Measurements from ENCODE around the gene SETBP1.

The SETBP1 gene

DNA sequence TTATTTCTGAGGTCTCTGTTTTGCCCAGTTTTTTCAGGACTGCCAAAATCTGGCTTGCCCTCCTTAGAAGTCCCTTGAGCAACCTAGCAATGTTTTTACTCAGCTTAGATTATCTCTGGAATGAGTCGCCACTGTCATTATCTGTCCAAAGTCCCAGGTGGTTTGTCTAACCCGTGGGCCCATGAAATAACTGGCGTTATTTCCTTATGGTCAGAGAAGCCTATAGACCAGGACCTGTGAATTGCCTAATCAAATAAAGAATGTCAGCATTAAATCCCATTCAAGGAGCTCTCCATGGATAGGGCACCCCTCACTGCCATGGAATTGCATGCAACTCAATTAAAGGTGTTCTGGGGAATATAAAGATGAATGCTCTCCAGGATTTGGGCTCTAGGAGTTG lies 373.9 kb downstream of the SETBP1 start:
- DNase-seq, result no peak

DNA sequence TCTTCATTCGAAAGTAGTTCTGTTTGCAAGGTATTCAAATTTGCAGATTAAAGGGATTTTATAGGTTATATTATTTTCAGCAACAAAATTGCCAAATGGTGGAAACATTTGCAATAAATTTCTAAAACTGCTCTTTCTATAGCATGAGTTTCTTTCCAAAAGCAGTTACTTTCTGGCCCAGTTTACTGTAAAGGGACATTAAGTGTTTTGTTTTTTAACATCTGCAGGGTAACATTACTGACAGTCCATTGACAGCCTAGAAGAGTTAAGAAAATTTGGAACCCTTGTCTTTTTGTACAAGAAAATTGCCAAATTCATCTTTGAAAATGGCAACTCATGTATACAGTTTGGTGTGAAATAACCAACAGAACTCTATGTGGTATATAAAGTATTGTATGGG lies 375.1 kb downstream of the SETBP1 start:
- no peak for DNase-seq

DNA sequence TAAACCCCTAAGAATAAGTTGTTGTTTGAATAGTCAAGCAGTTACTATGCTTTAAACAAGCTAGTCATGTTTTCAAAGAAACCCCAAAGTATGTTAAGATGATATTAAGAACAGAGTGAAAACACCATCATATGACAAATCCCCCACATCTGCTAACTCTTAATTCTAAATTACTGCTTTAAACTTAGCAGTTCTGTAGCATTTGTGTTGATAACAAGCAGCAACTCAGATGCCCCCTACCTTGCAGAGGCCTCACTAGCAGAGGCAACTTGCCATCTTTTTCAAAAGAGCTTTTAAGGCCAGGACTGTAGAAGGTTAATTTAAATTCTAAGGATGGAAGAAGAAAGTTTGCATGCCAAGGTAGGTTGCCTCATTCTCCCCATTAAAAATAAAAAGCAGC lies 376.2 kb downstream of the SETBP1 start:
- no peak for DNase-seq

DNA sequence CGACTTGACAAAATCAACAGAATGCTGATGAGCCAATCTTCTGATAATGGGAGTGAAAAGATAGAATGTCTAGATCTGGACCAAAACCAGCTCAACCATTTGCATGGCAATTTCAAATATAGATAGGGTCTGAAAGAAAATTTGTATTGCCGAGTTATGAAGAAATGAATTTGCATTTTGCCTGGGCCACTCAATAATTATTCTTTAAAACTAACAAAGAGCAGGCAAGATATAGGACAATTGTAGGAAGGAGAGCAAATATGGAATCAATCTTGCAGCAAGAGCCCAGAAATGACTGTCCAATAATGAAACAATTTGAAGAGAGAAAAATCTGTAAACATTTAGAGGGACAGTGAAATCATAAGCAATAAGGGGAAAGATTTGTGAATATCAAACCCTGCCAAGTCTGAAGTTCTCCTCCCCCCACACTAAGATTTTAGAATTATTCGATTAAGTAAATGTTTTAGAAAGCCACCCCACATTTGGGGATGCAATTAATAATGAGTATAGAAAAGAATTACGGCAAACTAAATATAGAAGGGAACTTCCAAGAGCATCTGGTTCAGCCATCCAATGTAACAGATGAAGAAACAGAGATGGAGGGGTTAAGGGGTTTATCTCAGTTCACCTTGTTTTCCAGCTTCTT lies 377.4 kb downstream of the SETBP1 start:
- DNase-seq, result no peak

DNA sequence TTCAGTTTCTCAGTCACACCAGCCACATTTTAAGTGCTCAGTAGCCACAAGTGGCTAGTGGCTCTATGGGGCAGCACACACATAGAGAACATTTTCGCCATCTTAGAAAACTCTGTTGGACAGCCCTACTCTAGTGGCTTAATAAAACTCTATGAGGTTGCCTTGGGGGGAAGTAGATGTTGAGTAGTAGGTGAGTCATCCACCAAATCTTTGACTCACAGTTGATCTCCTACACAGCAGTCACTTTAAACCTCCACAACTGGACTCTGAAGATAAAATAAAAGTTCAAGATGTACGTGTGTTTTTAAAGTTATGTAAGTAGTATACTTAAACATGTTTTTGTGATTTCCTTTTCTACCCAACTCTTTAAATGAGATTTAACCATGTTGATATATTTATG lies 379.0 kb downstream of the SETBP1 start:
- no peak for DNase-seq

DNA sequence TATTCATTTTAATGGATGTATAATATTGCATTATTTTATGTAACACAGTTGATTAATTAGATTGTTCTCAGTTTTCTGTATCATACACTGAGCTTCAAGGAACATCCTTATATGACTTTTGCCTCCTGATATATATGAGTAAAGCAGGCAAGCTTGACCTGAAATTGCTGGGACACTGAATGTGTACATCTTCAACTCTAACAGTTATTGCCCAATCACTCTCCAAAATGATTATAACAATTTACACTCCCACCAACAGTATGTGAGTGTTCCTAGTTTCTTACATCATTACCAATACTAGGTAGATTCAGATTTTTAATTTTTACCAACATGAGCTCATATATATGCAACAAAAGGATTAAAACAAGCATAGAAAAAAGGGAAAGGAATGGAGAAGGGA lies 379.4 kb downstream of the SETBP1 start:
- no peak for DNase-seq

DNA sequence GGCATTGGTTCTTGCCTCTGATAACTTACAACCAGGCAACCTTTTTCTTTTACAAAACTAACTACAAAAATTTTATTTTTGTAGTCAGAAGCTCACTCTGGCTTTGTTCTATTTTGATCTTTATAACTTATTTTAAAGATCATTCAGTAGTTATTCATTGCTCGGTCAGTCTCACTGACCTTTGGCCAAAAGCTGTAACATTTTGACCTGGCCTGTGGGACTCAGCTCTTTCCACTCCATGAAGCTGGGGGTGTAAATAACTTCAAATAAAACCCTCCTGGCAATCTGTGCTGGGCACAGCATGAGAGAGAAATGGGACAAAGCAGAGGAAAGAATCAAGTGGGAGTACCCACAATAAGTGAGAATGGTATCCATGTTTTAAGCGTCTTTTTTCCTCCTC lies 380.7 kb downstream of the SETBP1 start:
- no peak for DNase-seq

DNA sequence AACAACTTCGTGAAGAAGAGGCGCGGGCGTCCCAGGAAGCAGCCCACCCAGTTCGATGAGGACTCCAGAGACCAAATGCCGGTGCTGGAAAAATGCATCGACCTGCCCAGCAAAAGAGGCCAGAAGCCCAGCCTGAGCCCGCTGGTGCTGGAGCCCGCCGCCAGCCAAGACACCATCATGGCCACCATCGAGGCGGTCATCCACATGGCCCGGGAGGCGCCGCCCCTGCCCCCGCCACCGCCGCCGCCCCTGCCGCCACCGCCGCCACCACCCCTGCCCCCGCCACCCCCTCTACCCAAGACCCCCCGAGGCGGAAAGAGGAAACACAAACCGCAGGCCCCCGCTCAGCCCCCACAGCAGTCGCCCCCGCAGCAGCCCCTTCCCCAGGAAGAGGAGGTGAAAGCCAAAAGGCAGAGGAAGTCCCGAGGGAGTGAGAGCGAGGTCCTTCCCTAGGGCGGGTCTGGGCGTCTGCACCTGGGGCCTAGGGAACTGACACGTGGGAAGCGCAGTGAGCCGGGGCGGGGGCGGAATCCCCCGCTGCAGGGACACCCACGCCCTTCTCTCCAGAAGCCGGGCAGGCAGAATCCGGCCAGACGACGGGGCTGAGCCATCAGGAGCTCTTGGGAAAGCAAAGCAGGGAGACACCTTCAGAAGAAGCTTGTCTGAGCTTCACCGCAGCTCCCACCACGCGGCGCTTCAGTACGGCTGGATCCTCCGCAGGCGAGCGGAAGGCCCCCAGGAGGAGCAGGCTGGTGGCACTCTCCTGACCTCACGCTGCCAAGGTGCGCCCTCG lies 382.8 kb downstream of the SETBP1 start:
- no peak for DNase-seq

DNA sequence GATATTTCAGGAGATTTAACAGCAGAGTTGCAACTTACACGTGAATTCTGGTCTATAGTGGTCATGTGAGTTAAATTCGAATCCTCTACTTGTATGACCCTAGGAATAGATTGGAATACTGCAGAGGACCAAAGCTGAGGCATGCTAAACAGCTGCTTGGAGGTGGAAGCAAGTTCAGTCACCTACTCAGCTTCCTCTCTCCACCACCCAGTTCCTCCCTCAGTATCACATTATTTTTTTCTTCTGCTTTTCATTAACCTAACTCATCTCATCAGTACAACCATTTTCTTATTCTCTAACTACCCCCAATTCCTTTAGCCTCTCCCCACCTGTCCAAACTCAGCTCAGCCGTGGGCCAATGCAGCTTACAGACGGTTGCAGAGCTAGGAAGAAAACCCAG lies 385.5 kb downstream of the SETBP1 start:
- no peak for DNase-seq

DNA sequence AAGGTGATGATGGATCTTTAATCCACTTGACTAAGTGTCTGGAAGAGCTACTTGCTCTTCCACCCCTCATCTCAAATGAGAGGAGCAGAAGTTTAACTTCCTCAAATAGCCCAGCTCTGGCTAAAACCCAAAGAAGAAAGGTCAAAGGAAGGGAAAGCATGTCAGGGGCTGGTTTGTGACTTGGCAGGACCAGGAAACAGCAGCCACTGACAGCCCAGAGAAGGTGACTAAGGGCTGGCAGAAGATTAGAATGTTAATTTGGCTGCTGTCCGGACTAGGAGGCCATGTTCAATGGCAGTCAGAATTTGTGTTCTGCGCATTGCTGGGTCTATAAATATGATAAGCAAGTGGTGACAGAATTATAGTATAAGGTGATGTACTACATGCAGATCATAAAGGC lies 386.2 kb downstream of the SETBP1 start:
- no peak for DNase-seq

DNA sequence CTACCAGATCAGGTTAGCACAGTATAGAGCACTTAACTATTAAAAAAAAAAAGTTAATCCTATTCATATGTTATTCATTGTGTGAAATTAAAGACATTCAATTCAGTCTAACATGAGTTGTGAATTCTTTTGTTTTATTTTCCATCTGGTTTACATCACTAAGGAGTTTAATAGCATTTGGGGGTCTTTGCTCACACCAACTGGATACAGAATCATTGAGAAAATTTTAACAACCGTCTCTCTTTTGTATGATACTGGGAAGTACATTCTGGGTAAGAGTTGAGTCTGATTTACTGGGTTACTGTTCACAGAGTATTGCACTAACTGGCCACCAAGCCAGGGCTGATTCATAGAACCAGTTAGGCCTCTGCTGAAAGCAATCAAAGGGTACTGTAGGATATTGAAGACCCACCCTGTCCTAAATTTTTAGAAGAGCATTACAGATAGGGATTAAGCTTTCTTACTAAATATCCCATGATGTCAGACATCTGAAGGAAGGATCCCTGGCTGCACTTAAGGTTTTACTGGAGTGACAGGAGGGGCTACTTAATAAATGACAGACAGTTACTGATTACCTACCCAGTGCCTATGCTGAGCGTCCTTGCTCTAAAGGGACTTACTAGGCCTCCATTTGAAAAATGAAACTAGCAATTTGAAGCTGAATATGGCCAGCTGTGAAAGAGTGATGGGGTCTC lies 387.9 kb downstream of the SETBP1 start:
- no peak for DNase-seq

DNA sequence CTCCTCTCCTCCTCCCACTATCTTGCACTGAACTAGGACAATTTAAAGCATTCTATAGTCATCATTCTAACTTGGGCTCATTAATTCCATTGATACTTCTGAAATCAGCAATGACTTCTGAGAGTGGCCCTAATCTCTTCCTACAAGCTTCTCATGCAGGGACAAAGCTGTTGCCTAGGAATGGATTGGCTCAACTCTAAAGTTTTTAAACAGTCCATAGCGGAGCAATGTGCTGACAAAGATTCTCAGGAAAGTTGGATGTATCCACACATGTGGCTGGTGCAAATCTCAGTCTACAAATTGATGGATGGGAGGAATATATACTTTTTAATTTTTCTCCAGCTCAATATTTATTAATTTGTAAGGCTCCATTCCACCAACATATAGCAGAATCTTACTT lies 388.9 kb downstream of the SETBP1 start:
- DNase-seq, result no peak

DNA sequence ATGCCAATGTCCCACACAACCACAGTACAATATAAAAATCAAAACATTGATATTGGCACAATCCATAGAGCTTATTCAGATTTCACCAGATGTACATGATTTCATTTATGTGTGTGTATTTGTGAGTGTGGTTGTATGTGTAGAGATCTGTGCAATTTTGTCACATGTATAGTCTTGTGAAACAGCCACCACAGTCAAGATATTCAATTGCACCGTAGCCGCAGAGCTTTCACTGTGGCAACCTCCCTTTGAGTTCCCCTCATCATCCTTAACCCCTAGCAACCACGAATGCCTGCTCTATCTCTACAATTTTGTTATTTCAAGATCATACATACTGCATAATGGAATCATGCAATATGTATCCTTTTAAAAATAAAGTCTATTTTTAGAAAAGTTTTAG lies 391.3 kb downstream of the SETBP1 start:
- DNase-seq, result no peak

DNA sequence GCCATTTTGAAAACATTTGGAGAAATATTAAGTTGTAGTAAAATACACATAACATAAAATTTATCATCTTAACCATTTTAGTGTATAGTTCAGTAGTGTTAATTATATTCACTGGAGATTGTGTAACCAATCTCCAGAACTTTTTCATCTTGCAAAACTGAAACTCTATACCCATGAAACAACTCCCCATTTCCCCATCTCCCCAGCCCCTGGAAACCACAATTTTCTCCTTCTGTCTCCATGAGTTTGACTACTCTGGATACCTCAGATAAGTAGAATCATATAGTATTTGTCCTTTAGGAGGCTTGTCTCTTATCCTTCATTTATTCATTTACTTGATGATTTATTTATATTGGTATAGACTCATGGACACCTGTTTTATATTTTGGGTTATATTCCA lies 392.9 kb downstream of the SETBP1 start:
- no peak for DNase-seq

DNA sequence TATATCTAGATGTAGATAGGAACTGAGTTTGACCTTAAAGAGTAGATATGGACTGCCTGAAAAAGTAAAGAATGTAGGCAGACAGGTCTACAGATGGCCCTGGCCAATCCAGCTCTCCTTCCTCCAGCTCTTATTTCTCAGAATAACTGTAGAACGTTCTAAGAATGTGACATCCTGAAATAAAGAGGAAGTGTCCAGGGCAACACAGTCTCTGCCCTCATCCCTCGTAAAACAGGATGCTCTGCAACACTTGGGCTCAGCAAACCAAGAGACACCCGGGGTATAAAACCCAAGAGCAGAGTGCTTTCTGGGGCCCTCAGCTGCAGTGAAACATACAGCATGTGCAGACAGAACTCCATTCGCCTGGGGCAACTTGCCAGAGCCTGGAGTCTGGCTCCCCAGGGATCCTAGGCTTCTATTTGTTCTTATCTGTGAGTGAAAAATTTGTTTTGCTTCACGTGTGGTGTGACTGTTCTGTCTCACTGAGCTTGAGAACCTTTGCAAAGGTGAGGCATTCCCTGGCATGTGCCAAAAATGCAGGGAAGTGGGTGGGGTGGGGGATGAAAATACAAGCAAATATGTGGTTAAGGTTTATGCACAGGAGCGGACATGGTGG lies 401.0 kb downstream of the SETBP1 start:
- no peak for DNase-seq

DNA sequence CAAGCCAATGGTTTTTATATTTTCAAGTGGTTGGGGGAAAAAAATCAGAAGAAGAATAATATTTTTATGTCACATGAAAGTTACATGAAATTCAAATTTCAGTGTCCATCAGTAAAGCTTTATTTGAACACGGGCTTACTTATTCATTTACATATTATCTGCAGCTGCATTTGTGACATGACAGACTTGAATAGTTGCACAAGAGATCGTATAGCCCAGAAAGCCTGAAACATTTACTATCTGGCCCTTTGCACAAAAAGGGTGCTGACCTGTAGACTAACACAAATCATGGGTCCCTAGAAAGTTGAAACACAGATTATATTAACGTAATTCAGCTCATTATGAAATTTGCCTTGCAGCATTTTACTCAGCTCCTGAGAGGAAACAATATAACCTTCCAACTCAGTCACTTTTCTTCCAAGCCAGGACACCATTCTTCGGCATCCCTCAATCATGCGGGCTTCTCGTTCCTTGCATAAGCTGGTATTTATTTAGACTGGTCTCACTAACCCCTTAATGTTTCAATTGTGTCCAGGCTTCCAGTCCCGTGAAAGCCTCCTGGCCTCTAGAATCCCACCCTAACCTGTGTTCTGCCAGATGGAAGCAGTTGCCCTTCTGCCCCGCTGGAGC lies 402.7 kb downstream of the SETBP1 start:
- no peak for DNase-seq

DNA sequence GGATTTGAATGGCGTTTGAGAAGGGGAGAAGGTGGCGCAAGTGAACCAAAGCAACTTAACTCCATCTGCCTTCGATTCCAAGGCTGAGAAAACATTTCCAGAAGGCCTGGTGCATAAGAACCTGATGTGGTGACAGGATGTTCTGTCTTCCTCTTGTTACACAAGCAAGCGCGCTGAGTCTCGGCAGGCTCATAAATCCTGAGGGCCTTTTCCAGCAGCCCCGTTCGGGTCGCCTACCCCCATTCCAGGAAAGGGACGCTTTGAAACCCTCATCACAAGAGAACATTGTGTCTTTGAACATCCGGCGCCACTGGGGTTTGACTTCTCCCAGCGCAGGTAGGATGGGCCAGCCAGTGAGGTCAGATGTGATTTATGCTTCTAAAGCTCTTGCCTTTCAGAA lies 403.5 kb downstream of the SETBP1 start:
- DNase-seq, result no peak

DNA sequence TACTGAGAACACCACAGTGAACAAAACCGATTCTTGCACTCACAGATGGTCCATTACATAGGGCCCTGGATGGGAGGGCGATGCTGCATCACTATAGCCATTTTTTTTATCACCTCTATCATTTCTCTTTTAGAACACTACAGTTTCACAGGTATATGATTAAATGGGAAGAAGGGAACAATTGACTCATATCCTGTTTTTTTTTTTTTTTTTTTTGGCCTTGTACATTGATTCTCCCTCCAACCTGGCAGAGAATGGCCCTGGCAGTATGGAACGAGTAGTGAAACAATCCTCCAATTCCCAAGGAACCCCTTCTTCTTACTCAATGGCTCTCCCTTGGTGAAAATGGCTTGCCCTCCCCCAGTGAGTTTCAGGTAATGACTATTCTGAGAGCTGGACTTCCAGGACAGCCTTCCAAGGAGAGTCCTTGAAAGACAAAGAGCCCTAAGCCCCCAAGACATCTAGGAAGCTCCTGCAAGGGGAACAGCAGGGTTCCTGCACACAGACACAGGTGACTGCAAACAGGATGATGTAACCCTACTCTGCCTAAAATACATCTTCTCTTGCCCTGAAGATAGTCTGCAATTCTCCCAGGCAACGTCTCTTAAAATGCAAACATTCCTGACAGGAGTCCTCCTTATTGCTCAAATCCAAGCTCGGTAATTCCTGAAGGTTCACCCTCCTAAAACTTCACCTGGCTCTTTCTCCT lies 405.4 kb downstream of the SETBP1 start:
- no peak for DNase-seq

DNA sequence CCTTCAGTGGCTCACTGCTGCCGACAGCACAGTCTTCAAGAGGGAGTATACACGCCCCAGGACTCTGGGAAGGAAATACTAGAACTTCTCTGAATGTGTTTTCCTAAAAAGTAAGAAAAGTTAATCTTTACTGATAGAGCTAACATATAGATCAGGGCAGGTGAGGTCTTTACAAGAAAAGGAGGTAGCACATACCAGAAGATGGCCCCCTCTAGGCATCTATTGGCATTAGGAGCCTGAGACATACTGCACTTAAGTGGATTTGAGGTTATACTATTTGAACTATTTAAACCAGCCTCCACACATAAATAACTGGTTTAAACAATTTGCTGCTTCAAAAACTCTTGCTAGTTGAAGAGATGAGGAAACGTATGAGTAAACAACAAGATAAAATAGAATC lies 406.1 kb downstream of the SETBP1 start:
- no peak for DNase-seq

DNA sequence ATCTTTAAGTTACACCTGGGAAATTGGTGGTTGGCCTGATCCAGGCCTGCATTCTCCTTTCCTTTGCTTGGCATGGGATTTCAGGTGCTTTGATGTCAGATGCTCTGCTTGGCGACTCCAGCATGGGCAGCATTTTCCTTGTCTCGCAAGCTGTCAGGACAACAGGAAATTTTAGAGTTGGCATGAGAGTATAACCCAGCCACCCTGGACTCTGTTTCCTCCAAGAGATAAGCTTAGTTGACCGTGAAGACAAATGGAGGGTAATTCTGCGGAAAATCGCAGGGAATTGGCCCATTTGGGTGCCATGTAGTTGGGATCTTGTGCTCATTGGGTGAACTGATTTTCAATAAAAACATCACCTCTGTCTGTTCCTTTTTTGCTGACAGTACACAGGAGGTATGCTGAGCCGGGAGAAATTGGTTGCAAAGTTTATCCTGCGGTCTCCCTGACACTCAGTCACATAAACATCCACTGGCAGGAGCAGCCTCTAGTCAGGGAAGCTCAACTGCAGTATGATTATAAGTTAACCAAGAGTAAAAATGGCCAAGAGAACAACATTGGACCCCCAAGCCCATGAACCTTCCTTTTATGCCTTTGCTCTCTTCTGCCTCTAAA lies 409.9 kb downstream of the SETBP1 start:
- no peak for DNase-seq

DNA sequence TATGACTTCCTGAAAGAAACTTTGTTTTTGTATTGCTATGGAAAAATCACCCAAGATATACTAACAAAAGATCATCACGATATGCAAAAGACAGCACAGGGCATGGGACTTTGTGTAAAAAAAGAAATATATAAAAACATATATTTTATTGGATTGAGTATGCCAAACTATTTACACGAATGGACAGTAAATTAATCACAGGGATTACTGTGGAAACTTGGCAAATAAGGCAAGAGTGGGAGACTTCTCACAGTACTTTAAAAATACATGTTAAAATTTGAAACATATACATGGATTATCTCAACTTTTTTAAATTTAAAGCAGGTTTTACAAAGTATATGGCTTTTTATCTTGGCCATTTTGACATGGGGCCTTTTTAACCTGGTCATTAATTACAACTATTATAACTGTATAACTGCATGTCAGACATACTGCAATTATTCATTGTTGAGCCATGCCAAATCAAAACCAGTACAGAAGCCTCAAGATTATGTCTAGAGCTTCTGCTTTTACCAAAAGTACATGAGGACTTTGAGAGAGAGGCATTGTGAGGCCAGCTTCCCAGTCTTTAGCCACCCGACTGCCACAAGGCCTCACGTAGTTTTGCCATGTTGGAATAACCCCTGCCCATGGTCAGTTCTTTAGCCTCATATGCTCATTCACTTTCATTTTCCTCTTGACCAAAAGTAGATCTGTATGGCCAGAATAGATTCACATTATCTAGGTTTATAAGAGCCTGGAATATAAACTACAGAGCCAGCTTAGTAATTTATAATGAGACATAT lies 419.8 kb downstream of the SETBP1 start:
- DNase-seq, result no peak

Data from NCI-H1930 (cell line).